ENCODE measurements around the gene HYOU1. TPM values are rescaled to one million over a fixed set of nuclear protein-coding genes. Genes with fewer than 3 reads are reported as not detected.

Gene HYOU1

Small RNAs within 50 kb of the gene (small RNA-seq; reads per million reads assigned to genes)
- not detected for gene AP003392.2 (ENCODE audit: insufficient read depth)
- gene RF00017 (ENCODE audit: insufficient read depth): not detected
- not detected for gene RF00019 (ENCODE audit: insufficient read depth)

Data from neuronal stem cell (in vitro differentiated cells).